Neutrophil (primary cell): ENCODE results near the gene LRRC8B.
"Not testable (repeated sequence)": the region's sequence is repeated elsewhere in the genome, so short reads cannot be mapped to it uniquely, and the experiment has no call there.

Experiments
- H3K27ac ChIP-seq: fragments of 200-600 bp; sonication (generic); 2 replicates; pipeline ENCODE4 v1.5.1; 2016; ENCODE audit warnings: mild to moderate bottlenecking, moderate library complexity
- H3K27me3 ChIP-seq: fragments of 200-600 bp; sonication (generic); 2 replicates; pipeline ENCODE4 v1.6.0; 2016; ENCODE audit warnings: mild to moderate bottlenecking
- H3K36me3 ChIP-seq: fragments of 200-600 bp; sonication (generic); 2 replicates; pipeline ENCODE4 v1.5.1; 2017
- H3K4me1 ChIP-seq, 2 experiments: fragments of 200-600 bp in 1 of 2; sonication (generic) in 1 of 2; 1 replicate in 1 of 2; 2 replicates in 1 of 2; pipeline versions ENCODE4 v1.5.1 to v1.6.1; 2013 to 2016; ENCODE audit warnings: low read depth in 1 of 2, low read length in 1 of 2, mild to moderate bottlenecking in 1 of 2, moderate library complexity in 1 of 2; ENCODE audit not compliant: control insufficient read depth in 1 of 2, insufficient read depth in 1 of 2
- H3K4me3 ChIP-seq, 2 experiments: fragments of 200-600 bp in 1 of 2; sonication (generic) in 1 of 2; 1 replicate in 1 of 2; 2 replicates in 1 of 2; pipeline ENCODE4 v1.5.1; 2013 to 2016; ENCODE audit warnings: low read depth in 1 of 2, low read length in 1 of 2, mild to moderate bottlenecking in 1 of 2, moderate library complexity in 1 of 2
- H3K9me3 ChIP-seq: fragments of 200-600 bp; sonication (generic); 2 replicates; pipeline ENCODE4 v1.5.1; 2016
- TF ChIP-seq, protein P1 (sequence below): fragments of 200-600 bp; sonication (generic); IDR thresholded peaks from 2 replicates; pipeline ENCODE4 v1.5.1; 2016; ENCODE audit warnings: antibody characterized with exemption

Gene LRRC8B

DNA sequence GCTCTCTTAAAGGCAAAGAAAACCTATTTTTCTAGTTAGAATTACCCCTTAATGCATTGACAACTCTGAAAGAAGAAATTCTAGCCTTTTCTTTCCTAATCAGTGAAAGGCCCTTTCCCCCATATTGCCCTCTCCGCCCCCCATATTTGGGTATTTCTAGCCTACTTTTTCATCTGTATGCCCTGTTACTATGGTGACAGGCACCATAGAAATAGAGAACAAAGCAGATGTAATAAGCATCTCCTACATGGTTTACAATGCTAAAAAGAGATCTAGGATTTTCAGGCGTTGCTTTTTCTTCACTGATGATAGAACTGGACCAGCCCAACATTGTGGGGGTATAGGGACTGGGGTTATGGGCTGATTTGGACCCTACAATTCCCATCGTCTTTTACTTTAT is 14.5 kb downstream of the LRRC8B start:
- Histone ChIP-seq H3K4me1 (no peaks in the 10 kb centered on the region), H3K36me3 (no peaks in the 10 kb centered on the region), H3K9me3 (no peaks in the 10 kb centered on the region), H3K27ac (no peak overlapping the region), H3K27me3 (no peaks in the 10 kb centered on the region), H3K4me3 (no peak overlapping the region)
- TF ChIP-seq, protein P1, sequence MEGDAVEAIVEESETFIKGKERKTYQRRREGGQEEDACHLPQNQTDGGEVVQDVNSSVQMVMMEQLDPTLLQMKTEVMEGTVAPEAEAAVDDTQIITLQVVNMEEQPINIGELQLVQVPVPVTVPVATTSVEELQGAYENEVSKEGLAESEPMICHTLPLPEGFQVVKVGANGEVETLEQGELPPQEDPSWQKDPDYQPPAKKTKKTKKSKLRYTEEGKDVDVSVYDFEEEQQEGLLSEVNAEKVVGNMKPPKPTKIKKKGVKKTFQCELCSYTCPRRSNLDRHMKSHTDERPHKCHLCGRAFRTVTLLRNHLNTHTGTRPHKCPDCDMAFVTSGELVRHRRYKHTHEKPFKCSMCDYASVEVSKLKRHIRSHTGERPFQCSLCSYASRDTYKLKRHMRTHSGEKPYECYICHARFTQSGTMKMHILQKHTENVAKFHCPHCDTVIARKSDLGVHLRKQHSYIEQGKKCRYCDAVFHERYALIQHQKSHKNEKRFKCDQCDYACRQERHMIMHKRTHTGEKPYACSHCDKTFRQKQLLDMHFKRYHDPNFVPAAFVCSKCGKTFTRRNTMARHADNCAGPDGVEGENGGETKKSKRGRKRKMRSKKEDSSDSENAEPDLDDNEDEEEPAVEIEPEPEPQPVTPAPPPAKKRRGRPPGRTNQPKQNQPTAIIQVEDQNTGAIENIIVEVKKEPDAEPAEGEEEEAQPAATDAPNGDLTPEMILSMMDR = no peak

DNA sequence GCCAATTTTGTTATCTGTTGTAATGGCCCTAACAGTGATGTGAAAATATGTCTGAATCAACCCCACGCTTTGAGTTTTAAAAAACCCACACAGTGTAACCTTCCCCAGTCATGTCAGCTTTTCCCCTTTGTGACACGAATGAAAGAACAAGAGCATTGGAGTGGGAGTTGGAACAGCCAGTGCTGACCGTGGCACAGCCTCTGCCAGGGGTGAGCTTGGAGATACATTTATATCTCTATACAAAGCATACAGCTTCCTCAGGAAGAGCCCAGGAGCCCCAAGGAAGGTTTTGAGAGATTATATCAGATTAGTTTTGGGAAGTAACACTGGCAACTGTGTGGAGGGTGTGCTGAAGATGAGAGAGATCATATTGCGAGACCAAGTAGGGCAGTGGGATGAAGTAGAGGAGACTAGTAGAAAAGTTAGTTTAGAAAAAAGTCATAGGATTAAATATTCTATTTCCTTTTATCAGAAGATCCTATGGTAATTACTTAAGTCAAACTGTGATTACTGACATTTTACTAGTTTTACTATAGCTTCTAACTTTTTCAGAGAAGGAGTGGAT is 15.9 kb downstream of the LRRC8B start:
- Histone ChIP-seq H3K4me1 (no peaks in the 10 kb centered on the region), H3K4me3 (no peak overlapping the region), H3K36me3 (no peaks in the 10 kb centered on the region), H3K27me3 (no peaks in the 10 kb centered on the region), H3K9me3 (no peaks in the 10 kb centered on the region), H3K27ac (no peak overlapping the region)
- TF ChIP-seq, protein P1 = no peak

DNA sequence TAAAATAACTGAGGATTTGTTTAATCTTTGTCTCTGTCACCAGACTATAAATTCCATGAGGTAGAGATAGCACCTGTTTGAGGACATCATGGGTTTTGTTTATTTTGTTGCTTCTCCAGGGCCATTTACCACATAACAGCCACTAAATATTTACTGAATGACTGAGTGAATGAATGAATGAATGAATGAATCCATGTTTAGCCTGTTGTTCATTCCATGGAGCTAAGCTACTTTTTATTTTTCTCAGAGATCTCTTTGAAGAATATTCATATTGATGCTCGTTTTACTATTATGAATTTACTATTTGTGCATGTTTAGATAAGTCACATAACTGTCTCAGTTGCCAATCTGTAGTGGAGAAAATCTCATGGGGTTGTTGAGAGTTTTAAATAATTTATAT is 17.7 kb downstream of the LRRC8B start:
- H3K36me3 ChIP-seq = no peaks in the 10 kb centered on the region
- TF ChIP-seq, protein P1 = no peak

DNA sequence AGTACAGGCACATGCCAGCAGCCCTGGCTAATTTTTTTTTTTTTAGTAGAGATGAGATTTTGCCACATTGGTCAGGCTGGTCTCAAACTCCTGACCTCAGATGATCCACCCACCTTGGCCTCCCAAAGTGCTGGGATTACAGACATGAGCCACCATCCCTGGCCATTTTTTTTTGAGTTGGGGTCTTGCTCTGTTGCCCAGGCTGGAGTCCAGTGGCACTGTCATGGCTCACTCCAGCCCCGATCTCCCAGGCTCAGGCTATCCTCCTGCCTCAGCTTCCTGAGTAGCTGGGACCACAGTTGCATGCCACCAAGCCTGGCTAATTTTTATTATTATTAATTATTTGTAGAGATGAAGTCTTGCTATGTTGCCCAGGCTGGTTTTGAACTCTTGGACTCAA is 19.0 kb downstream of the LRRC8B start:
- H3K27me3 ChIP-seq, H3K4me1 ChIP-seq, H3K36me3 ChIP-seq, H3K27ac ChIP-seq, H3K9me3 ChIP-seq, H3K4me3 ChIP-seq: not testable (repeated sequence)

More for the DNA sequence above, 17.7 kb downstream of the LRRC8B start:
- no peaks in the 10 kb centered on the region for H3K9me3 ChIP-seq
- no peak overlapping the region for H3K4me3 ChIP-seq
- H3K27me3 ChIP-seq = no peaks in the 10 kb centered on the region
- no peaks in the 10 kb centered on the region for H3K4me1 ChIP-seq
- no peak overlapping the region for H3K27ac ChIP-seq

- TF ChIP-seq, protein P1 = no peak
- no peak overlapping the region for H3K27ac ChIP-seq
These were observed 20.8 kb downstream of the LRRC8B start for GRCh38 chr1:89545264-89546038.

More at GRCh38 chr1:89545264-89546038, 20.8 kb downstream of the LRRC8B start:
- Histone ChIP-seq H3K4me3 (no peak overlapping the region), H3K36me3 (no peaks in the 10 kb centered on the region), H3K9me3 (no peaks in the 10 kb centered on the region), H3K4me1 (no peaks in the 10 kb centered on the region), H3K27me3 (no peaks in the 10 kb centered on the region)
